GM19238 (cell line): ENCODE data around the gene PPIA.
"Not testable (repeated sequence)": the region's sequence is repeated elsewhere in the genome, so short reads cannot be mapped to it uniquely, and the experiment has no call there.

Experiments
- DNase-seq: peaks from one replicate; pipeline ENCODE4 v3.0.0; 2011; ENCODE audit warnings: low spot score; ENCODE audit not compliant: insufficient read length

Gene PPIA

DNA sequence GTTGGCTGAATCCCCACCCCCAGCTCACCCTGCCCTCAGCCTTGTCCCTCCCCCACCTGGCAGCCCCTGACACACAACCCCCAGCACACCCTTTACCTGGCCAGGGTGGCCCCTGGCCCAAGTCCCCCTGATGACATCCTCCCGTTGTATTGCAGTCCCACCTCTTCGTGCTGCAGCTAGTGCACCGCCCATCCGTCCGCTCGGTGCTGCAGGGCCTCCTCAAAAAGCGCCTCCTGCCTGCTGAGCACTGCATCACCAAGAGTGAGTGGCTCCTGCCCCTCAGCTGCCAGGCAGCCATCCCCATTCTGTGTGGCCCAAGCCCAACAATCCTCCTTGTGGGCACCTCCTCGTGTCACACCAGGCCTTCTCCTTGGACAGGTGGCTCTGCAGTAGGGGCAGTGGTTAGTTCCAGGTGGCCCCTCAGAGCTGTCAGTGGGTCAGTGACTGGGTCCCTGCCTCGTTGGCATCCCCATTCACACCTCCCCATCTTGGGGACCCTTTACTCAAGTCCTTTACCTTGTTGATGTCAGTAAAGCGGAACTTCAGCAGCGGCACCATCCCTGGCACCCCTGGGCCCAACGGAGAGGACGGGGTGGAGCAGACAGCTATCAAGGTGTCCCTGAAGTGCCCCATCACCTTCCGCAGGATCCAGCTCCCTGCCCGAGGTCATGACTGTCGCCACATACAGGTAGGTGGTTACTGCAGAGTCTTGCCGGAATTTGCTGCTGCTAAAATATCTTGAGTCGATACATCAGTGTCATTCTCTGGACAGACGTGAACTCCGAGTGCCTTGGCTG lies 33.6 kb upstream of the PPIA start:
- no peak for DNase-seq

DNA sequence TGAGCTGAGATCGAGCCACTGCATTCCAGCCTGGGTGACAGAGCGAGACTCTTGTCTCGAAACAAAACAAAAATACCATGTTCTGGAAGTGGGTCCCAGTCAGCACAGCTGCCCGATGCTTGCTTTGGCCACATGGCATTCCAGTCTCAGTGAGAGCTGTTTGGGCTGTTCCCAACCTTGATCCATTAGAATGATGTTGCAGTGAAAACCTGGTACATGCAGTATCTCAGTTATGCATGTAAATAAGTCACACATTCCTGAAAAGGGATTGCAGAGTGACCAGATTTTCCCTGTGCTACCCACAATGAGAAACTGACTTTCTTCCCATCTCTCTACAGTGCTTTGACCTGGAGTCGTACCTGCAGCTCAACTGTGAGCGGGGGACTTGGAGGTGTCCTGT lies 32.4 kb upstream of the PPIA start:
- no peak for DNase-seq

DNA sequence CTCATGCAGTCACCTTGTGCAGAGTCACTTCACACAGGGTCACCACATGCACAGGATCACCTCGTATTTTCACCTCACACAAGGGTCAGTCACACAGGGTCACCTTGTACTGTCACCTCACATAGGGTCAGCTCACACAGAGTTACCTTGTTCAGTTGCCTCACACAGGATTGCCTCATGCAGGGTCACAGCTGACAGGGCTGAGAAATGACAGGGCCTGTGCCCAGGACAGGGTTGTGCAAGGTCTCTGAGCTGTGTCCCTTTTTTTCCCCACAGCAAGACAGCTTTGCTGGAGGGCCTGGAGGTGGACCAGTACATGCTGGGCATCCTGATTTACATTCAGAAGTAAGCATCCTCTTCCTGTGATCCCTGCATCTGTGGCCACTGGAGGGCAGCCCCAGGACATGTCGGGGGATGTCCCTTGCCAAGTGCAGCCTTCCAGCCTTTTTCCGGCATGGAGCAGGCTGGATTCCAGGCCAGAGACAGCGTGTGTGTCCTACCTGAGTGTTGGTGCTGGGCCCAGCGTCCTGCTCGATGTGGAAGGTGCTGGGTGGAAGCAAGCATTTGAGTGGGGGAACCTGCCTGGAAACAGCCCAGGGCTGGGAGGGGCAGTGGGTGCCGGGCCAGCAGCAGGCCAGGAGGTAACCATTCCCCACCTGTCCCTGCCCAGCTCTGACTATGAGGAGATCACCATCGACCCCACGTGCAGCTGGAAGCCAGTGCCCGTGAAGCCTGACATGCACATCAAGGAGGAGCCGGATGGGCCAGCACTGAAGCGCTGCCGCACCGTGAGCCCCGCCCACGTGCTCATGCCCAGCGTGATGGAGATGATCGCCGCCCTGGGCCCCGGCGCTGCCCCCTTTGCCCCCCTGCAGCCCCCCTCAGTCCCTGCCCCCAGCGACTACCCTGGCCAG lies 31.6 kb upstream of the PPIA start:
- DNase-seq: no peak

DNA sequence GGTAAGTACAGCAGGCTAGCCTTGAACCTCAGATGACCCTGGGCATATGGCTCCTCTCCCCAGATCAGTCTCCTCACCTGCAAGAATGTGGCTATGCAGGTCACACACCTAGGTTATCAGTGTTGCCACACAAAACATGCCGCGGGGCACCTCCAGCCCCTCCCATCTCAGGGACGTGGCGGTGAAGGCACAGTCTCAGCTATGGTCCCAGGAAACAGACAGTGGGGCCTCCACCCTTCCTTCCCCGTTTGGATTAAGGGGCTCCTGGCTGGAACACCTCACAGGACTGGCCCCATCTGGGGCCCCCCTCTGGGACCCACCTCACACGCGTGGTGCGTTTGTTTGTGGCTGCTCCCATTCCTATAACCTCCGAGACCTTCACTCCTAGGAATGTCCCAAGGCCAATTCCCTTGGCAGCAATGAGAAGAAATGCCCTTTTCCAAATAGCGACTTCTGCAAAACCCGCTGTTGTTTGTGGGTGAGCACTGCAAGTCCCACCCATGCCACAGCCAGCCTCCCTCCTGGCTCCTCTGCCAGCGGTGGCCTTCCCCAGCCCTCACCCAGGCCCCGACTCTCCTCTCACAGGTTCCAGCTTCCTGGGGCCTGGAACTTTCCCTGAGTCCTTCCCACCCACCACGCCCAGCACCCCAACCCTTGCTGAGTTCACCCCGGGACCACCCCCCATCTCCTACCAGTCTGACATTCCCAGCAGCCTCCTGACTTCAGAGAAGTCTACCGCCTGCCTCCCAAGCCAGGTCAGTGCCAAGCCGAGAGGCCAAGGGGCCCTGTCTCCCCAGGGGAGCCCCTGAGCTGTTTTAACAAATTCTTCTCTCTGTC lies 30.7 kb upstream of the PPIA start:
- no peak for DNase-seq

DNA sequence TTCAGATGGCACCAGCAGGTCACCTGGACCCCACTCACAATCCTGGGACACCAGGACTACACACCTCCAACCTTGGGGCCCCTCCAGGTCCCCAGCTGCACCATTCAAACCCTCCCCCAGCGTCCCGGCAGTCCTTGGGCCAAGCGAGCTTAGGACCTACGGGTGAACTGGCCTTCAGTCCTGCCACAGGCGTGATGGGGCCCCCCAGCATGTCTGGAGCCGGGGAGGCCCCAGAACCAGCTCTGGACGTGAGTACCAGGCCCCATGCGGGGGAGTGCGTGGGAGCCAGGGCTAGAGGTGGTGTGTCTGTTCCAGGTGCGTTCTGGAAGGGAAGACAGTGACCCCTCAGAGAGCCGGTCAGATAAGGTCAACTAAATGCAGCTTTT lies 30.1 kb upstream of the PPIA start:
- DNase-seq: no peak

DNA sequence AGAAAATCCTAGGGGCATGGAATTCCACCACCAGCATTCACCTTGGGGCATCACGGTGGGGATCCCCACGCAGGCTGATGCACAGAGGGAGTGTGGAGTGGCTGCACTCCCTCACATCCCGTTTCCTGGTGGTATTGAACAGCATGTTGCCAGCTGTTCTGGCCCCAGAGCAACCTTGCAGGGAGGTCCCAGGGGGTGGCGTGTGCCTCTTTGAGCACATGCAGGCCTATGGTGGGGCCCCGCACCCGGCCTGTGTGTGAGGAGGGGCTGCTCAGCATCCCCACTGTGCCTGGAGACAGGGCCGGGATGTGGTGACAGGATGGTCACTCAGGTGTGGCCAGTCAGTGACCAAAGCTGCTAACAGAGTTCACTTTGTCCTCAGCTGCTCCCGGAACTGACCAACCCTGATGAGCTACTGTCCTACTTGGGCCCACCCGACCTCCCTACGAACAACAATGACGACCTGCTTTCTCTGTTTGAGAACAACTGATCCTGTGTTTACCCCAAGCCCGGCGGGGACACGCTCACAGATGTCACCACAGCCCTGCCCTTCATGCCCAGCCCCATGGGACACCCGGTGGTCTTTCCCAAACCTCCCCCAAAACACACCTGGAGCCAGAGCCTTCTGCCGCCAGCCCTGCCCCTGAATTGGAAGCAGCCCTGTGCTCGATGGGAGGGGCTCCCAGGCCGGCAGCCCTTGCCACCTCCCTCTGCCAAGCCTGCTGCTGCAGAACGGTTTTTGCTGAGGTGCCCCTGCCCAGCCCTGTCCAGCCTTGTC lies 29.2 kb upstream of the PPIA start:
- DNase-seq: no peak

DNA sequence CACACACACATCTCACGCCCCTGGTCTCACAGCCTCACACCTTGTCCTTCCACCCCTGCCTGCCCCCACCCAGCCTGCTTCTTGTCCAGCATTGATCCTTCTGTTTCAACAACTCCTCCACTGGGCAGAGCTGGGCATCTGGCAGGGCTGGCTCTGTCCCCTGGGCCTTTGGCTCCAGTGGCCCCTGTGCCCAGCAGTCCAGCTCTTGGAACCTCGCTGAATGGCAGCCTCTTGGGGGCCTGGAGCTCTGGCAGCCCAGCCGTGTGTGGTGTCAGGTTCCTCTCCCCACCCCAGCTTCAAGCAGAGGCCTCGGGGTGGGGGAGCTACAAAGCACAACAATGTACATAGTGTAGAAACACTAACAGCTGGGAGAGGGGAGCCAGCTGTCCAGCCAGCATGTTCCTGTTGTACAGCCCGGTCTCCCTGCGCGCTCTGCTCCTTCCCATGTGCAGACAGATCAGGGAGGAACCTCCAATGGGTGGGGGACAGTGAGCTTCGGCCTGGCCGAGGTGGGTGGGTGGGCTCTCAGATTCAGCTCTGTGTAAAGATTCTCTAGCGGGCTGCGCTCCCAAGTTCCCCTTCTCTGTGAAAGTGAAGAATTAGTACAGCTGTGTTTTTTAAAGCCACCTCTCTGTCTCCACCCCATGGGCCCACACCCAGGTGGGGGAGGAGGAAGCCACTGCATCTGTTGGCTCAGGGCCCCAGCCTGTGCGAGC lies 28.4 kb upstream of the PPIA start:
- DNase-seq: peak; percentile 80

DNA sequence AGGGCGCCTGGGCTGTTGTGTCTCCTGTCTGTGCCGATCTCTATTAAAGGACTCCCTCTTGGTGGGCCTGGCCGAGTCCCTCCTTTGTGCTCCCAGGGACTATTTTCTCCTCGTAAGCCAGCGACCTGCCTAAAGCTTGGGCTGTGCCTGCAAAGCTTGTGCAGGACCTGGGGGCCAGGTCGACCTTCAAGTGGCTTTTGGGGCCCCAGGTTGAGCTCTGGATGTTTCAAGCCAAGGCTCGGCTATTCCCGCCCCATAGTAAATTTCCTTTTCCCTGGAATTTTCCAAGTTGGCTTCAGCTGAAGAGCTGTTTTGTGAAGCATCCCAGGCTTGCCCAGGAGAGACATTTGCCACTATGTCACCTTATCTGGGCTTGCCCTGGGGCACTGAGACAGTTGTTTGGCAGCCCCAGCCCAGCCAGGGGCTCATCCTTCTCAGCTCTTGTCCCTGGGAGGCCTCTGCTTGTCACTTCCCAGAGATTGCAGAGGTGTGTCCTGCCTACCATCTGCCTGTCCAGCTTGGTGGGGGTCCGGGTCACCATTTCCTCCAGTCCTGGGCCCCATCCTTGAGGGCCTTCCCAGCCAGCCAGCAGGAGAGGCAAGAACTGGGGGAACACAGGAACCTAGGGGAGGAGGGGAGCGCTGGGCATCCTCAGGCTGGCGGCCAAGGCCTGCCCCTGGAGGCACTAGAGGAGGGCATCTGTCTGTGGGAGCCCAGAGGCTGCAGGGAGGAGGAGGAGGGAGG lies 27.7 kb upstream of the PPIA start:
- DNase-seq: no peak

DNA sequence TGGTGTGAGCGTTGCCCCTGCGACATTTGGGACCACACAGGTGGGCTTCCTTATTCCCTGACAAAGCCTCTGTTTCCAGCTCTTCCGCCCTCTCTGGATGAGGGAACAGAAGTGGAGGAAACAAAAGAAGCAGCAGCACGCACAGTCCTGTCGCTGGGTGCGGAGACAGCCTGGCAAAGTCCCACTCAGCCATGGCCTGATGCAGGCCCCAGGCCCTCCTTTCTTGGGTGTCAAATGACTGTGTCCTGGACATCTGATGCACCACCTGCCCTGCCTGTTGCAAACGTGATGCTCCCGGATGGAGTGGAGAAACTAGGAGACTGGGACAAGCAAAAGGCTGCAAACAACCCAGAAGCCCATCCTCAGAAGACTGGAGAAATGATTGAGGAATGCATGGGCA lies 27.1 kb upstream of the PPIA start:
- no peak for DNase-seq

DNA sequence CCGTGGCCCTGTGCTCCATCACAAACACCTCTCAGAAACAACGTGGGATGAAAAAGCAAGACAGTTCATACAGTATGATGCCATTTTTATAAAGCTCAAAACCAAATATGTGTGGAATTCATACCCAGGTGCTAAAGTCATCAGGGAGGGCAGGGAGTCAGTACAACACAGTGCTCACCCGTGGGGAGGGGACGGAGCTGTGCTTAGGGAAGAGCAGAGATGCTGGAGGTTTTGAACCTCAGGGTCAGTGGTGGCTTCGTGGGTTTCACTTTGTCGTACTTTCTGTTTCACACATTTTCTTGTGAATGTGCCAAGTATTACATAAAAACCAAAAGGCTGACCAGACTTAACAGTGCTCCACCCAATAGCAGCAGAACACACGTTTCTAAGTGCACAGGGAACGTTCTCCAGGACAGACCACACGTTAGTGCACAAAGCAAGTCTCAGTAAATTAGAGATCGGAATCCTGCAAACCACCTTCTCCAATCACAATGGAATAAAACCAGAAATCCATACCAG lies 26.6 kb upstream of the PPIA start:
- DNase-seq: peak; percentile 60

DNA sequence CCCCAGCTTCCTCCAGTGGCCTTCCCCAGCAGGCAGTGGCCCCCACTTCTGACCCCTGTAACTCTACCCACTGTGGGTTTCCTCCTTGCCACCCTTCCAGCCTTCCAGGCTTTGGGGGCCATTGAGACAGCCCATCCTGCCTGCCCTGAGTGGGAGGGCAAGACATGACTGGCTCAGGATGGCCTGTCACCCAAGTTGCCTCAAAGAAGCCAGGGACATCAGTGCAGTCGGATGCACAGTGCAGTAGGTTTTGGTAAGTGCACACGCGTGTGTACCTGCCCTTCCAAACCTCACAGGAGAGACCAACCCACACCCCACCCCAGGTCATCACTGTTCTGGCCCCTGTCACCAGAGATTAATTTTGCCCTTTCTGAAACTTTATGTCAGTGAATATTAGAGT lies 25.1 kb upstream of the PPIA start:
- no peak for DNase-seq

DNA sequence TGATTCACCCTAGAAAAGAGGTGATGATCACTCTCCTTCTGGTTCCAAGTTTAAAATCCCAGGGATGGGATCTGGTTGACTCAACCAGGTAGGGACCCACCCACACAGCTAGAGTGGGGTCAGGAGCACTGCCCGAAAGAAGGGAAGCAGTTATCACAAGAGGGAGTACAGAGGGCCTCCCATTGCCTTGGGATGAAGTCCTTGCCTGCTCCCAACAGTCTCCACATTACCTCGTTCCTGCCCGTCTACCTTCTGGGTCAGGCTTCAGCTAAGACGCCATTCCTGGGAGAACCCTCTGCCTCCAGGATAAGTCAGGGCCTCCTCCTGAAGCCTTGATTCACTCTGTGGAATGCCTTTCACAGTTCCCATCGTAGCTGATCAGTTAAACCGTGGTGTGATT lies 24.0 kb upstream of the PPIA start:
- no peak for DNase-seq

DNA sequence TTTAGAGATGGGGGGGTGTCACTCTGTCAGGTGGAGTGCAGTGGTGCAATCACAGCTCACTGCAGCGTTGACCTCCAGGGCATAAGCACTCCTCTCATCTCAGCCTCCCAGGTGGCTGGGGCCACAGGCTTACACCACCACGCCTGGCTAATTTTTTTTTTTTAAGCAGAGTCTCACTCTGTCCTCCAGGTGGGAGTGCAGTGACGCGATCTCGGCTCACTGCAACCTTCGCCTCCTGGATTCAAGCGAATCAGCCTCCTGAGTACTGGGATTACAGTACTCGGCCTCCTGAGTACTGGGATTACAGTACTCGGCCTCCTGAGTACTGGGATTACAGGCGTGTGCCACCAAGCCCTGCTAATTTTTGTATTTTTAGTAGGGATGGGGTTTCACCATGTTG lies 23.6 kb upstream of the PPIA start:
- no peak for DNase-seq

DNA sequence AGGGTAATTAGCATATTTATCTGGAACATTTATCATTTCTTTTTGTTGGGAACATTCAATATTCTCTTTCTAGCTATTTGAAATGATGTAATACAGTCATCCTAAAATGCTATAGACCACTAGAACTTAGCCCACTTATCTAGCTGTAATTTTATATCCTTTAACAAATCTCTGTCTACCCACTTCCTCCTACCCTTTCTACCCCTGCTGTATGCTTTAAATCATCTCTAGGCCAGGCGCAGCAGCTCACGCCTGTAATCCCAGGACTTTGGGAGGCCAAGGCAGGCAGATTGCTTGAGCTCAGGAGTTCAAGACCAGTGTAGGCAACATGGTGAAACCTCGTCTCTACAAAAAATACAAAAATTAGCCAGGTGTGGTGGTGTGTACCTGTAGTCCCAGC lies 22.0 kb upstream of the PPIA start:
- DNase-seq: not testable (repeated sequence)

DNA sequence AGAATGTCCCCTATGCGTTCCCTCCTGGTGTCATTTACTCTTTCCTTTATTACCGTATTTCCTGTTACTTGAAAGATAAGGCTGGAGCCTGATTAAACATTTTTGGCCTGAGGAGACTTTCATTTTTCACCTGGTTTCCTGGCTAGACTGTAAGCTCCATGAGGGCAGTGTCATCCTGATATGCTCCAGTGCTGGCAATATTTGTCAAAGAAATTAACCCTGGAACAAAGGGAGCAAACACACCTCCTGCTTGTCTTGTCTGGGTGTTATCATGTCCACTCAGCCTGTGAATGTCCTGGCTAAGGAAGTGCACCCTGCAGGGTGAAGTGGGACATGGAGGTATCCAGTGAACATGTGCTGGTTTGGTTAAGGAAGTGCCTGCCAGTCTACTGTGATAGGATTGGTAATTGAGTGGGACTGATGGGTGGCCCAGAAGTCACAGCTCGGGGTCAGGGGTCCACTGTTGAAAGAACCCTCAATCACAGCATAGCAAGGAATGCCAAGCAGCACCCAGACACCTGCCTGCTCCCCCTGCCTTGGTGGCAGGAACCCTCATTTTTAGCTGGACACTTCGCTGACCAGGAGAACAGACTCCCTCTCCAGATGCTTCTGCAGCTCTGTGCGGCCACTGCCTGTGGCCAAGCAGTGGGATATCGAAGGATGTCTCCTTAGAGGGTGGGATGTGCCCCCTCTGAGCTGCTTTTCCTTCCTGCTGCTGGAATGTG lies 20.9 kb upstream of the PPIA start:
- no peak for DNase-seq

DNA sequence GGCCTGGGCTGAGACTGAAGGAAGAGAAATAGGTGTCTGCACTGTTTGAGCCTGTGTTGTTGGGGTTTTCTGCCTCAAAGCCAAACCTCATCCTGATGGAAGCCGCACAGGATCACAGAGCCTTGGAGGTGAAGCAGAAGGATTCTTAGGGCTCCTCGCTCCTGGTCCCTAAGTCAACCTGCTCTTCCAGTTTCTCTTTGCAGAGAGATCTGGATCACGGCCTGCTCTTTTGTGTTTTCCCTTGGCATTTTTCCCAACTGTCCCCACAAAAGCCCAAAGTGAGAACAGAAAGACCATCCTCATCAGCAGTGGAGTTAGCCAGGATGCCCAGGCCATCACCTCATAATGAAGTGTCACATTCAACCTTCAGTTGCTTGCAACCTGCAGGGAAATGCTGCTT lies 20.3 kb upstream of the PPIA start:
- DNase-seq: no peak

DNA sequence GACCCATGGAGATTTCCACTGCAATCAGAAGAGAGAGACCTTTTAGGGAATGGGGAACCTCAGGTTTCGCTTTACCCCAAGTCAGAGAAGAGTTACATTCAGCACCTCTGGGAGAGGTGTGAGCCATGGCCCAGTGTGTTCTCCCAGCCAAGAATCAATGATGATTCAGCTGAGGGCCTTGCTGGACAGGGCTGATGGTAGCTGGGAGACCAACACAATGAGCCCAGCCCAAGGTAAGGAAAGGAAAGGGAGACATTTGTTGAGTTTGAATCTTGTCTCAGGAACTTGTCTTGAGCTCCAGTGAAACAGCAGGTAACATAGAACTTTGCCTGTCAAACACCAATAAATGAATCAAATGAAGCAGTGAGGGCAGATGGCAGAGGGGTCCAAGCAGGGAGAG lies 14.0 kb upstream of the PPIA start:
- DNase-seq: no peak

DNA sequence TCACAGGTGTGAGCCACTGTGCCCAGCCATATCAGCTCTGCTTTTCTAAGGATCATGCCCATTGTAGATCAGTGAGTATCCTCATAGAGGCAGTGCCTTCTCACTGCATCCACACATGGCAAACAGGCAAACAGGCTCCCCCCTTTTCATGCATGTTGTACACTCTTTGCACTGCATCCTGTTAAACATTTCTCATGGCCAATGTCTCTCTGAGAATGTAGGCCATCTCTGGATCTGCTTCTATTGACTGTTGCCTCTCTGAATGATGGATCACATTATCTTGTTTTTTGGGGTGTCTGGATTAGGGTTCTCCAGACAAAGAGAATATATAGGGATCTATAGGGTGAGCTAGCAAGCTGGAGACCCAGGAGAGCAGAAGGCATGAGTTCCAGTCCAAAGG lies 13.1 kb upstream of the PPIA start:
- DNase-seq: no peak

DNA sequence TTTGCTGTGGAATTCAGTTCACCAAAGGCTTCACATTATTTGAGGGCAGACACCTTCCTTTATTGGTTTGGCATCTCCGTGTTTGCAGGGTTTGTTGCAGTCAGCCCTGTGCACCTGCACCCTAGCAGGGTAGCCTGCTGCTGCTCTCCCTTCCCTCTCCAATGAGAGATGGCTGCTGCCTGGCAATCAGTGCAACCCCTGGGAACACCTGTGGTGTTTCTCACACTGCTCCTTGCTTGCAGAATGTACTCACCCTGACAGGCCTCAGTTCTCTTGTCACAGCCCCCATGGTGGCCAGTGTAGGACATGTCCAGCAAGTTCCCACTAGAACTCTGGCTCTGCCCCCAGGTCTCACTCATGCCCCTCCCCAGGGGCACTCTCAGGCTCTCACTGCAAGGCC lies 12.1 kb upstream of the PPIA start:
- no peak for DNase-seq
